ENCODE results near the gene PIGW.

Gene PIGW

DNA sequence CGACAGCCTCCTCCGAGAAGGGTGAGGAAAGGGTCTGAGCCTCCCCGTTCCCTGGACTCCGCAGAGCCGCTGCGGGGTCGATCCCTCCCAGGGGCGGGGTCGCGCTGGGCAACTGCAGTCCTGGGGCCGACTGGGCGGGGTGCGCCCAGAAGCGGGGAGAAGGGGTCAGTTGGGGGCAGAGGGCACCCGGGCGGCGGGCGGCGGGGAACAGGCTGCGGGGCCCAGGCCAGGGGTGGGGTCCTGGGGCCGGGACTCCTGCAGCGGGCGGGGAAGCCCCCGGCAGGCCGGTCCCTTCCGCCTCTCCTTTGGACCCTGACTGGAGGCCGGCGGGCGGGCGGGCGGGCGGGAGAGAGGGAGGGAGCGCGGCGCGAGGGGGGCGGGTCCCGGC is 10.3 kb downstream of the PIGW start:
- in situ Hi-C loops (cut with MboI; ENCODE audit: low sequenced_read_pairs): no loop called here

DNA sequence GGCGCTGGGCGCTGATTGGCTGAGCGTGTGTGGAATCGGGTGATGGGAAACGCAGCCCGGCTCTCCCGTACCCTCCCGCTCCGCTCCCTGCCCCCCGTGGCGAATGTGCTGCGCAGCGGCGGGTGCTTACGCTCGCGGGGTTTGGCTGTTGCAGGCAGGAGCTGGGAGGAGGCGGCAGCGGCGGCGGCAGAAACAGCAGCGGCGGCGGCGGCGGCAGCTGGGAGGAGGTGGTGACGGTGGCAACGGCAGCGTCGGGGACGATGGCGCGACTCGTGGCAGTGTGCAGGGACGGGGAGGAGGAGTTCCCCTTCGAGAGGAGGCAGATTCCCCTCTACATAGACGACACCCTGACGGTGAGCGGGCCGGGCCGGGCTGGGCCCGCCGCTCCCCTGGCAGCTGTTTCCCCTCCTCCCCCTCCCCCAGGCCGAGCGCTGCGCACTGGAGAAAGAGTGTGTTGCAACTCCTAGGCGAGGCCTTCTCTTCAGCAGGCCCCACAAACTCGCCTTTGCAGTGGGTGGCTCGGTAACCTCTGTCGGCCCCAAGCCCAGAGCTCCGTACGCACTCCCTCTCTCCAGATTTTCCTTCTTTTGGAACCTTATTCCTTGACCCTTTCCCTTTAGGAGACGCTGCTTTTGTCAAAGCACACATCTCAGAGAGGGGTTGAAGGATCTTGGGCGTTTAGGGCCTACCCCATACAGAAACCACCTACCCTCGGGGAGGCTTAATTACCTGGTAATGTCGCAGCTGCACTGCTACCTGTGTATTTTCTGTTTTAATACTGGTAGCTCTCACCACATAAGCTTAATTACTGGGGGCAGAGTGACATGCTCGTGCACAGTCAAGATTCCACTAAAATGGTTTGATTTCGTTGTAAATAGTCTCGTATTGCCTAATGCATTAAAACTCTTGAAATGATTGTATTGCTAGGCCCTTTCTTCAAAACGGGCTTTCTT is 11.0 kb downstream of the PIGW start:
- in situ Hi-C loops (cut with MboI; ENCODE audit: low sequenced_read_pairs): no loop called here

DNA sequence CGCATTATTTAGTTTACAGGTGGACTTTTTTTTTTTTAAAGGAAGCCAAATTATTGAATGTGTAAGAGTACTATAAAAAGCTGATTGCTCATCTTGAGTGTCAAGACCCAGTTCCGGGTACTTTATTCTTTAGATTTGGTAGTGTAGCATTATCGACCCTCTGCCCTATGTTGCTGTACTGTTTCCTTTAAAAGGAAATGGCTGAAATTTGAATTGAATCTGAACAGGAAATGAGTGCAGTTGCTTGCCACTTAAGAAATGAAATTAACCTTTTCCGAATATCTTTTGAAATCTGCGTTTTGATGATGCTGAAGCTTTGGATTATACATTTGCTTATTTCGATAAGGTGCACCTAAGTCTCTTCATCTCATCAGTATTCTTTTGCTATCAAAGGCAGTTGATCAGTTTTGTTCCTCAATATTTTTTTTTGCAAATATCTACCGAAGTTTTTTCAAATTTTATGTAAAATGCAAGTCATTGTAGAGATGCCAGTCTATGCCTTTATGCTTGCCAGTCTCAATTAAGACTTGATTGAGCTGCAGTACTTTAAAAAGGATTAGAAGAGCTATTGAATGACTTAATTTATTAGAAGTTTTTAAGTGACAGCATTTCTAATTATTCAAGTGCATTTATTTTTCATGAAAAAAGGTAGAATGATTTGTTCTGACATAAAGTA is 11.8 kb downstream of the PIGW start:
- in situ Hi-C loops (cut with MboI; ENCODE audit: low sequenced_read_pairs): no loop called here

DNA sequence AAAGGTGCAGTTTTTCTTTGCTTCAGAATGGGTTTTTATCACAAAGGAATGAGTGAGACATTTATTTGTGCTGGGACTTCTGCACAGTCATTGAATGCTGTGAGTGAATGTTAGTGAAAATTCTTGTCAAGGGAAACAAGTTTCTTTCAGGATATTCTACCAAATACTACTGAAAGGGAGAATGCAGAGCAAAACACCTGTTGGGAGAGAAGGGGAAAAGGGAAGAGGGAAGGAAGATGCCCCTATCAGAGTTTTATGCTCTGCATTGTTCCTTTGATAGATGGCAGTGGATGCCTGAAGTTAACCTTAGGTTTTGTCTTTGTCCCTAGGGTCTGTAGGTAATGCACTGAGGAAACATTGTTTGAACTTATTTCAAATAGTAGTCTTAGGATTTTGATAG is 13.0 kb downstream of the PIGW start:
- in situ Hi-C loops (cut with MboI; ENCODE audit: low sequenced_read_pairs): no loop called here

DNA sequence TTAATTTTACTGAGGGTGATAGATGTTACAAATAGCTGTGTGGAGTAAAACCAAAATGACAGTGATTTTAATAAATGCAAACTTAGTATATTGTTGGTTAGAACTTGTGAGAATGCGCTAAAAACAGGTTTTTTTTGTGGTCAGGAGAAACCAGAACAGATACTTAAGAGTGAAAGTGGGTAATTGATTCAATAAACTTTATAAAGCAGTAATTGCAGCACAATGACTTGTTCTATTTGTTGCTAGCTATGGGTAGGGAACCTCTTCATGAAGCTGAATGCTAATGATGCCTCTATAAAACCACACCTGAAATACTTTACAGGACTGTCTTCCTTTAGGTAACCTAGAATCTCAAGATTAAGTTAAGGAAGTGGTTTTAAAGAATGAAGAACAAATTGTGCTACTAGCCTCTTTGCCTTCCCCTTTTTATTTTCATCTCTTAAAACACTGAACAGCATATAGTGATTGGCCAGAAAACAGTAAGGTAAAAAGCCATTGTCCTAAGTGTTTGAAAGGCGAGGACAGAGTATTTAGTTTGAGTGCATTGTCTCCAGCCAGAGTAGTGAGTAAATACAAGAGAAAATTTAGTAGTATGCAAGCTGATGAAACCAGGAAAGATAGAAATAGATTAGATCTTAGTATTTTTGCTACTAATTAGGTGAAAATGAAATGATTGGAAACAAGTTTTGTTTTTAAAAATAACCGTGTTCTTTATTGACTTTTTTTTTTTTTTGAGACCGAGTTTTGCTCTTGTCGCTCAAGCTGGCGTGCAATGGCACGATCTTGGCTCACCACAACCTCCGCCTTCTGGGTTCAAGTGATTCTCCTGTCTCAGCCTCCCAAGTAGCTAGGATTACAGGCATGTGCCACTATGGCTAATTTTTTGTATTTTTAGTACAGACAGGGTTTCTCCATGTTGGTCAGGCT is 16.0 kb downstream of the PIGW start:
- in situ Hi-C loops (cut with MboI; ENCODE audit: low sequenced_read_pairs): no loop called here

DNA sequence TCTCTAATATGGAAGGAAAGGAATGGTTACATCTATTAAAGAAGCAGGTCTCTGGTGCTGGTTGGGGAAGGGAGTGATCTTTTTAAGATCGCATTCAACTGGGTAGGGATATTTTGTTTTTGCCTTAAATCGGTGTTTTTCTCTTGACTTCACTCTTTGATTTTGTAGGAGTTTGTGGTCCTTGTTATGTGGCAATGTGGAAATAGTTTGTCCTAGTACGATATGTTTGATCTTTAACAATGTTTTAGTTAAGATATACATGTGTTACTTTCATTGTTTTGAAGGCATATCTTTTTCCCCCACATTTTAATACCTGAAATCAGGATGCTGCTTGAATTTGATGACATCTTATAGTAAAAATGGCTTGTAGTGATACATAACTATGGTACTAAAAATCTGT is 18.7 kb downstream of the PIGW start:
- in situ Hi-C loops (cut with MboI; ENCODE audit: low sequenced_read_pairs): no loop called here

DNA sequence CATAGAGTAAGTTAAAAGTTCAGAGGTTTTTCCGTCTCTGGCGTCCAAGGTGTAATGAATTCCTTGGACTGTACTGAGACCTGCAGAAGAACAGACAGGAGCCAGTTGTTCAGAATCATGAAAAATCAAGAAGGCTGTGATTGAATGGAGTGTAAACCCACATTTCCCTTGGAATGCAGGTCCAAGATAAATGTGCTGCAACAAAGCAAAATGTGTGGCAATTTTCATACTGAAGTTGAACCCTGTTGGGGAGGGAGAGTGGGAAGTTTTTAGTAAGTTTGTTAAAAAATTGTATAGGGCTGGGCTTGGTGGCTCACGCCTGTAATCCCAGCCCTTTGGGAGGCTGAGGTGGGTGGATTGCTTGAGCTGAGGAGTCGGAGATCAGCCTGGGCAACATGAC is 31.3 kb downstream of the PIGW start:
- in situ Hi-C loops (cut with MboI; ENCODE audit: low sequenced_read_pairs): no loop called here

DNA sequence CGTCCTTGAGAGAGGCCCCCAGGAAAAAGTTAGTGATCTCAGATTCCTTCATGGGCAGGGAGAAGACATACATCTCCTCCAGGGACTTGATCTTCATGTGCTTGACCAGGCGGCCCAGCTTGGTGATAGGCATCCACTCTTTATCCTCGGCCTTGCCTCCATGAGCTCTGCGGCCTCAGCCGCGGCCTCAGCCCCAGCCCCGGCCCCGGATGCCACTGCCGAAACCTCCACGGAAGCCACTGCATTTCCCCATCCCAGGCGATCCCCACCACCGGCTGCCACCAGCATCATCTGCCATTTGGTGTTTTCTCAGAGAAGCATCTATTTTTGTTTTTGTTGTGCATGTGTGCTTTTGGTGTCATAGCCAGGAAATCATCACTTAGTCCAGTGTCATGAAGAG is 40.2 kb downstream of the PIGW start:
- in situ Hi-C loops (cut with MboI; ENCODE audit: low sequenced_read_pairs): no loop called here

DNA sequence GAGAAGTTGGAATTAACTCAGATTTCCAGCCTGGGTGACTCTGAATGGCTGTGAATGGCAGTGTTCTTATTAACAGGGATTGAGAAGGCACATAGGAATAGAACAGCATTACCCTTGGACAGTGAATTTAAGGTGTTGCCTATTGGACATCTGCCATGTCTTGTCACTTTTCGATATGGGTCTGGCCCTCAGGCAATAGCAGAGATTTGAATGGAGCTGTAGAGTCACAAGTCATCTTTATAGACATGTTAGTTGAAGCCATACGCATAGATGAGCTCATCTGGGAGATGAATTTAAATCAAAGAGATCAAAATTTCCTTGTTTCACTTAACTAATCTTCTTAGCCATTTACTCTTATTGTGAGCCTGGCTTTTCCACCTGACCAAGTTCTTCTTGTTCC is 42.0 kb downstream of the PIGW start:
- in situ Hi-C loops (cut with MboI; ENCODE audit: low sequenced_read_pairs): no loop called here

DNA sequence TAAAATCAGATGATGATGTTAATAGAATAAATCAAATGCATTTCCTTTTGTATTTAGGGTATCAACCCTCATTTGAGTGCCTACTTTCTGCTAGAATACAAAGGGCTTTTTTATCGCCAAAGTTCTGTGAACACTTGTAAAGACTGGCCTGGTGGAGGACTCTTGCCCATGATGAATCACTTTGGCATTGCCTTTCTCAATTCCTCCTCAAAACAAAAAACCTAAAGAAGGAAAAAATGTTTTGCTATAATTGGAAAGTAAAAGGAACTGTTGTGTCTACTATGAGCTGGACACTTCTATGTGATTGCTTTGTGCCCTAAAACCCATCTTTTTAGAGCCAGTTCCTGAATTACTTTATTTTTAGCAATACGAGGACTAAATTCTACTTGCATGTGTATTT is 43.9 kb downstream of the PIGW start:
- in situ Hi-C loops (cut with MboI; ENCODE audit: low sequenced_read_pairs): no loop called here

DNA sequence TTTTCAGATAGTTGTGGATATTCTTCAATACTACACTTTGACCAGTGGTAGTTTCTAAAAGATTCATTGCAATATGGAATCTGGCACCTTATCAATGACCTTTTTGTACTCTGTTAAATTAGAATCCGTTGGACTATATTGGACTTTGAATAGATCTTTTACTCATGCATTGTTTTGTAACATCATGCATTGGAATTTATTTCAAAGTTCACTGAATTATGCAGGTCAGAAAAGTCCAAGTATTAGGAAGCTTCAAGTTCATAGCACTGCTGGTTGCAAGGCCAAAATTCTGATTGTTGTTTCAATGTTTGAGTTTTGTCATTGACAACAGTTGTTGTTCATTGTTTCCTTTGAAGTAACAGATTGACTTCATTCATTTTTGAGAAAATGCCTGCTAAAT is 49.0 kb downstream of the PIGW start:
- in situ Hi-C loops (cut with MboI; ENCODE audit: low sequenced_read_pairs): no loop called here

DNA sequence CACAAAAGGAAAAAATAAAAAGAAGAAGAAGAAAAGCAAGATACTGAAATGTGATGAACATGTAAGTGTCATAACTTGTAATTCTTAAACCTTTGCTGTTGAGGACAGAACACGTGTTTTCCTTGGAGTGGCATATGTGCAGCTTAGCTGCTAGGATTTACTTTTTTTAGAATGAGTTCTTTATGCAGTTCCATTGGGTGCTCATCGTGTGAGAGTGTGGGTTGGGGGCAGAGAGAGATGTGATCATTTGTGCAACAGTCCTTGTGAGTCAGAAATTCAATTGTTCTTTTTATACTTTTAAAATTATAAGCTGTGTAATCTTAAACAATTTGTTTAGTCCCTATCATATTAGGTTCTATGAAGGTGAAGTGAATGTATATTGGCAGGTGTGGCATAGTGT is 51.4 kb downstream of the PIGW start:
- in situ Hi-C loops (cut with MboI; ENCODE audit: low sequenced_read_pairs): no loop called here
